IMR-90 (cell line): Measurements from ENCODE around the gene PDIA3. TPM values are rescaled to one million over a fixed set of nuclear protein-coding genes. Genes with fewer than 3 reads are reported as not detected.

ENCODE experiments used
- ATAC-seq: fragments of 200-7000 bp; cut with Tn5 transposase; 2 replicates; pipeline ENCODE4 v1.9.1; 2020; ENCODE audit warnings: low read depth, mild to moderate bottlenecking, moderate library complexity
- BruUV-seq: library from RNA; stranded (reverse); fragments of 400-500 nt; replicated peaks from 2 replicates; lab custom pipeline; 2021; lab: Mats Ljungman, UMichigan
- CTCF ChIA-PET: fragments of 300-600 bp; formaldehyde crosslinking; extraction: SDS; loops from one replicate; lab custom pipeline; 2021; ENCODE audit warnings: antibody characterized with exemption; lab: Yijun Ruan, JAX
- POLR2A ChIA-PET: fragments of 300-600 bp; sonication (Branson Sonifier 250); formaldehyde crosslinking; loops from one replicate; lab custom pipeline; 2022; ENCODE audit warnings: antibody characterized with exemption; ENCODE audit not compliant: unreplicated experiment; lab: Charles Lee
- DNase-seq: peaks from one replicate; pipeline ENCODE4 v3.0.0; 2013
- H2AFZ ChIP-seq: replicated peaks from 2 replicates; pipeline ENCODE3; 2013; ENCODE audit warnings: low read length, mild to moderate bottlenecking; ENCODE audit not compliant: poor library complexity
- H2AK5ac ChIP-seq: 2 replicates; pipeline ENCODE4 v1.6.1; 2013; ENCODE audit warnings: low read depth, low read length, inconsistent platforms
- H2AK9ac ChIP-seq: replicated peaks from 2 replicates; pipeline ENCODE3; 2013; ENCODE audit warnings: mild to moderate bottlenecking, low read depth, low read length, moderate library complexity; ENCODE audit not compliant: poor library complexity
- H2BK120ac ChIP-seq: 2 replicates; pipeline ENCODE4 v1.6.1; 2013; ENCODE audit warnings: low read depth, low read length, inconsistent platforms
- H2BK15ac ChIP-seq: 3 replicates; pipeline ENCODE4 v1.6.1; 2013; ENCODE audit warnings: low read depth, low read length, inconsistent platforms
- H2BK20ac ChIP-seq: 2 replicates; pipeline ENCODE4 v1.6.1; 2013; ENCODE audit warnings: low read depth, mild to moderate bottlenecking, inconsistent platforms, low read length, moderate library complexity
- H2BK5ac ChIP-seq: 2 replicates; pipeline ENCODE4 v1.6.1; 2013; ENCODE audit warnings: mild to moderate bottlenecking, low read depth, low read length, inconsistent platforms; ENCODE audit not compliant: poor library complexity, severe bottlenecking
- H3K14ac ChIP-seq: replicated peaks from 2 replicates; pipeline ENCODE4 v1.6.1; 2013; ENCODE audit warnings: low read depth, low read length, inconsistent platforms
- H3K18ac ChIP-seq: 2 replicates; pipeline ENCODE4 v1.6.1; 2013; ENCODE audit warnings: low read depth, low read length, control low read depth
- H3K23ac ChIP-seq: 2 replicates; pipeline ENCODE4 v1.6.1; 2013; ENCODE audit warnings: low read depth, low read length, inconsistent platforms
- H3K27ac ChIP-seq: 2 replicates; pipeline ENCODE4 v1.5.1; 2013; ENCODE audit warnings: mild to moderate bottlenecking, control low read depth, low read length; ENCODE audit not compliant: insufficient read depth
- H3K27me3 ChIP-seq: 2 replicates; pipeline ENCODE4 v1.6.1; 2013; ENCODE audit warnings: low read length; ENCODE audit not compliant: control insufficient read depth, insufficient read depth
- H3K36me3 ChIP-seq: 2 replicates; pipeline ENCODE4 v1.6.1; 2013; ENCODE audit warnings: low read length, mixed read lengths; ENCODE audit not compliant: control insufficient read depth, insufficient read depth
- H3K4ac ChIP-seq: 2 replicates; pipeline ENCODE4 v1.6.1; 2013; ENCODE audit warnings: low read depth, low read length, inconsistent platforms
- H3K4me1 ChIP-seq: 2 replicates; pipeline ENCODE4 v1.6.1; 2013; ENCODE audit warnings: low read length, mixed read lengths; ENCODE audit not compliant: control insufficient read depth, insufficient read depth
- H3K4me2 ChIP-seq: 2 replicates; pipeline ENCODE4 v1.6.1; 2013; ENCODE audit warnings: low read depth, mild to moderate bottlenecking, control low read depth, low read length, moderate library complexity
- H3K4me3 ChIP-seq: 2 replicates; pipeline ENCODE4 v1.5.1; 2013; ENCODE audit warnings: low read depth, mild to moderate bottlenecking, control low read depth, low read length, moderate library complexity; ENCODE audit not compliant: insufficient read depth
- H3K56ac ChIP-seq: 2 replicates; pipeline ENCODE4 v1.6.1; 2013; ENCODE audit warnings: low read length, inconsistent platforms; ENCODE audit not compliant: insufficient read depth; ENCODE audit errors: extremely low read depth
- H3K79me1 ChIP-seq, 2 experiments: 2 replicates each; pipeline ENCODE4 v1.6.1; 2013; ENCODE audit warnings: low read length in 2 of 2, inconsistent platforms in 1 of 2, low read depth in 1 of 2
- H3K9ac ChIP-seq: 2 replicates; pipeline ENCODE4 v1.6.1; 2013; ENCODE audit warnings: low read depth, low read length, control low read depth
- H3K9me1 ChIP-seq: 2 replicates; pipeline ENCODE4 v1.6.1; 2013; ENCODE audit warnings: low read length, inconsistent platforms; ENCODE audit not compliant: insufficient read depth
- H3K9me3 ChIP-seq: 2 replicates; pipeline ENCODE4 v1.6.1; 2013; ENCODE audit warnings: low read length; ENCODE audit not compliant: control insufficient read depth, insufficient read depth
- H4K20me1 ChIP-seq: 2 replicates; pipeline ENCODE4 v1.6.1; 2013; ENCODE audit warnings: low read length, inconsistent platforms; ENCODE audit not compliant: insufficient read depth
- H4K5ac ChIP-seq: 2 replicates; pipeline ENCODE4 v1.6.1; 2013; ENCODE audit warnings: mild to moderate bottlenecking, low read depth, low read length, control low read depth
- H4K8ac ChIP-seq, 2 experiments: 2 replicates each; pipeline ENCODE4 v1.6.1; 2013; ENCODE audit warnings: low read depth in 2 of 2, low read length in 2 of 2, control low read depth in 1 of 2, inconsistent platforms in 1 of 2
- H4K91ac ChIP-seq: 2 replicates; pipeline ENCODE4 v1.6.1; 2013; ENCODE audit warnings: low read depth, low read length, inconsistent platforms; ENCODE audit not compliant: insufficient read depth
- BHLHE40 ChIP-seq: fragments of 150-350 bp; IDR thresholded peaks from 2 replicates; pipeline ENCODE4 v1.6.1; 2016; ENCODE audit warnings: mild to moderate bottlenecking, low read depth, low read length
- CEBPB ChIP-seq: IDR thresholded peaks from 2 replicates; pipeline ENCODE4 v1.6.1; 2012; ENCODE audit warnings: low read depth, low read length, improper control_type of control experiment
- FOS ChIP-seq: fragments of 150-350 bp; IDR thresholded peaks from 2 replicates; pipeline ENCODE4 v1.6.1; 2016; ENCODE audit warnings: low read depth, low read length
- MAFK ChIP-seq: IDR thresholded peaks from 2 replicates; pipeline ENCODE4 v1.6.1; 2012; ENCODE audit warnings: low read depth, low read length, improper control_type of control experiment
- MAZ ChIP-seq: IDR thresholded peaks from 2 replicates; pipeline ENCODE4 v1.6.1; 2012; ENCODE audit warnings: low read depth, mild to moderate bottlenecking, low read length, improper control_type of control experiment, moderate library complexity, borderline replicate concordance
- MXI1 ChIP-seq: IDR thresholded peaks from 2 replicates; pipeline ENCODE4 v1.6.1; 2012; ENCODE audit warnings: low read depth, mild to moderate bottlenecking, low read length, moderate library complexity, borderline replicate concordance
- NFE2L2 ChIP-seq: fragments of 150-350 bp; IDR thresholded peaks from 2 replicates; pipeline ENCODE4 v1.6.1; 2016; ENCODE audit warnings: low read depth, mild to moderate bottlenecking, low read length
- POLR2A ChIP-seq: IDR thresholded peaks from 2 replicates; pipeline ENCODE4 v1.6.1; 2012; ENCODE audit warnings: mild to moderate bottlenecking, low read depth, low read length
- RAD21 ChIP-seq: IDR thresholded peaks from 2 replicates; pipeline ENCODE4 v1.6.1; 2012; ENCODE audit warnings: low read length, improper control_type of control experiment
- RCOR1 ChIP-seq: IDR thresholded peaks from 2 replicates; pipeline ENCODE4 v1.6.1; 2012; ENCODE audit warnings: mild to moderate bottlenecking, low read length, improper control_type of control experiment; ENCODE audit not compliant: insufficient replicate concordance
- WGBS, 2 experiments: methylation state at CpG; one replicate each; pipeline versions ENCODE4 v1.1.5 to v1.1.7; 2013; ENCODE audit warnings: missing lambda C conversion rate in 2 of 2; ENCODE audit not compliant: insufficient read length in 1 of 2; ENCODE audit errors: extremely low coverage in 2 of 2; 5-methylcytosine and 5-hydroxymethylcytosine counted together
- dilution Hi-C: fragments of 300-500 bp; cut with HindIII; formaldehyde crosslinking; loops from one replicate; pipeline ENCODE4 v1.14.3; 2018; ENCODE audit warnings: low sequenced_read_pairs; ENCODE audit not compliant: unreplicated experiment
- in situ Hi-C: fragments of 300-500 bp; cut with MboI; formaldehyde crosslinking; loops from 3 replicates; pipeline ENCODE4 v1.14.3; 2019; ENCODE audit warnings: low sequenced_read_pairs, inconsistent platforms, mixed read lengths
- intact Hi-C: fragments of 100-400 bp; cut with micrococcal nuclease; formaldehyde crosslinking; loops from 2 replicates; pipeline ENCODE4 v1.10.0; 2022
- polyA plus RNA-seq, 3 experiments: library from polyadenylated mRNA; depleted of rRNA; stranded (reverse); fragments of >200 nt; gene quantifications; 2 replicates each; pipeline ENCODE4 v1.2.3, GENCODE V29; 2012; ENCODE audit warnings: low replicate concordance in 1 of 3
- total RNA-seq: library from RNA; depleted of rRNA; stranded (reverse); fragments of >200 nt; gene quantifications from 2 replicates; pipeline ENCODE4 v1.2.3, GENCODE V29; 2012
- TF ChIP-seq, protein P1 (sequence below): fragments of 150-350 bp; IDR thresholded peaks from 2 replicates; pipeline ENCODE4 v1.6.1; 2016; ENCODE audit warnings: low read depth, mild to moderate bottlenecking, low read length, moderate library complexity, borderline replicate concordance
- TF ChIP-seq, protein P2 (sequence below): fragments of 150-350 bp; IDR thresholded peaks from 2 replicates; pipeline ENCODE4 v1.6.1; 2017; ENCODE audit warnings: mild to moderate bottlenecking, antibody characterized with exemption, low read length, low read depth

PDIA3 gene
- total and polyA plus RNA-seq, 2 of the 4 experiments (the other 2 are of a cell fraction) = 103 to 396 TPM

DNA sequence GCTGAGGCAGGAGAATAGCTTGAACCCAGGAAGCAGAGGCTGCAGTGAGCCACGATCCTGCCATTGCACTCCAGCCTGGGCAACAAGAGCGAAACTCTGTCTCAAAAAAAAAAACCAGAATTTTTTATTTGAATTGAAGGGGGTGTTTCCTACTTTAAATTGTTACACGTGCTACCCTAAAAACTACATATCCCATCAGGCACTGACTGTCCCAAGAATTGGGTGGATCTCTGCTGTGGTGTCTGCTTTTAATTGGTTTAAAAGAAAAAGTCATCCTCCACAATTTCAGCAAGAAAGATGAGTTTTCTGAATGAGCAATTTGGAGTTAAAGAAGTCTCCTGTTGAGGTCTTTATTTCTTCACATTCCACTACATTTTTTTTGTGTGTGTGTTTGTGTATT, 2.1 kb downstream of the PDIA3 start:
- CTCF ChIA-PET = no interaction called here
- Histone ChIP-seq H2AFZ (no peak overlapping the region), H2BK15ac (no peak overlapping the region), H2BK20ac (no peak overlapping the region), H4K8ac (no peak overlapping the region), H3K23ac (no peak overlapping the region), H3K4me2 (peak overlapping the region; percentile 36), H3K56ac (no peak overlapping the region), H3K14ac (no peak overlapping the region), H2BK120ac (no peak overlapping the region), H2AK9ac (no peak overlapping the region), H3K27me3 (no peaks in the 10 kb centered on the region), H4K20me1 (peaks cover 64% of the 10 kb centered on the region), H3K36me3 (peaks cover 6% of the 10 kb centered on the region), H3K9me1 (peaks cover 7% of the 10 kb centered on the region; the same call in 1 of the 2 replicates), H3K9ac (no peak overlapping the region), H3K27ac (no peak overlapping the region), H3K79me1 (peaks cover 1 to 44% of the 10 kb centered on the region in 2 experiments; a peak in 3 of 4 replicates), H2BK5ac (no peak overlapping the region), H3K4ac (no peak overlapping the region), H3K9me3 (no peaks in the 10 kb centered on the region), H3K18ac (no peak overlapping the region), H4K5ac (no peak overlapping the region), H3K4me3 (no peak overlapping the region), H3K4me1 (peaks cover 7% of the 10 kb centered on the region), H2AK5ac (no peak overlapping the region), H4K91ac (no peak overlapping the region)
- intact Hi-C loops (no loop called here), dilution Hi-C loops (no loop called here), in situ Hi-C loops (no loop called here)
- ATAC-seq (no peak), DNase-seq (peak; percentile 24)
- POLR2A ChIA-PET = no interaction called here
- WGBS, 2 experiments = no CpG with 5 or more reads among the region's 3 CpGs
- TF ChIP-seq MXI1 = no peak
- no peak for TF ChIP-seq RCOR1
- TF ChIP-seq POLR2A = no peak
- no peak for TF ChIP-seq RAD21
- TF ChIP-seq CEBPB = no peak
- no peak for TF ChIP-seq NFE2L2
- TF ChIP-seq, protein P1, sequence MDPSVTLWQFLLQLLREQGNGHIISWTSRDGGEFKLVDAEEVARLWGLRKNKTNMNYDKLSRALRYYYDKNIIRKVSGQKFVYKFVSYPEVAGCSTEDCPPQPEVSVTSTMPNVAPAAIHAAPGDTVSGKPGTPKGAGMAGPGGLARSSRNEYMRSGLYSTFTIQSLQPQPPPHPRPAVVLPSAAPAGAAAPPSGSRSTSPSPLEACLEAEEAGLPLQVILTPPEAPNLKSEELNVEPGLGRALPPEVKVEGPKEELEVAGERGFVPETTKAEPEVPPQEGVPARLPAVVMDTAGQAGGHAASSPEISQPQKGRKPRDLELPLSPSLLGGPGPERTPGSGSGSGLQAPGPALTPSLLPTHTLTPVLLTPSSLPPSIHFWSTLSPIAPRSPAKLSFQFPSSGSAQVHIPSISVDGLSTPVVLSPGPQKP = no peak
- no peak for TF ChIP-seq MAZ
- no peak for TF ChIP-seq FOS
- TF ChIP-seq, protein P2, sequence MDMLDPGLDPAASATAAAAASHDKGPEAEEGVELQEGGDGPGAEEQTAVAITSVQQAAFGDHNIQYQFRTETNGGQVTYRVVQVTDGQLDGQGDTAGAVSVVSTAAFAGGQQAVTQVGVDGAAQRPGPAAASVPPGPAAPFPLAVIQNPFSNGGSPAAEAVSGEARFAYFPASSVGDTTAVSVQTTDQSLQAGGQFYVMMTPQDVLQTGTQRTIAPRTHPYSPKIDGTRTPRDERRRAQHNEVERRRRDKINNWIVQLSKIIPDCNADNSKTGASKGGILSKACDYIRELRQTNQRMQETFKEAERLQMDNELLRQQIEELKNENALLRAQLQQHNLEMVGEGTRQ = no peak
- TF ChIP-seq MAFK = no peak
- no peak for TF ChIP-seq BHLHE40
- no TSS peak for BruUV-seq
